GM21423 (cell line): ENCODE measurements around the gene ZNF408.

Experiments used
- ATAC-seq: cut with Tn5 transposase; IDR thresholded peaks from one replicate; pipeline ENCODE4 v1.9.1; 2021; ENCODE audit warnings: mild to moderate bottlenecking, moderate library complexity; ENCODE audit not compliant: unreplicated experiment

Gene ZNF408

GRCh38 chr11:46675949-46676348 is 24.9 kb upstream of the ZNF408 start:
- no peak for ATAC-seq

DNA sequence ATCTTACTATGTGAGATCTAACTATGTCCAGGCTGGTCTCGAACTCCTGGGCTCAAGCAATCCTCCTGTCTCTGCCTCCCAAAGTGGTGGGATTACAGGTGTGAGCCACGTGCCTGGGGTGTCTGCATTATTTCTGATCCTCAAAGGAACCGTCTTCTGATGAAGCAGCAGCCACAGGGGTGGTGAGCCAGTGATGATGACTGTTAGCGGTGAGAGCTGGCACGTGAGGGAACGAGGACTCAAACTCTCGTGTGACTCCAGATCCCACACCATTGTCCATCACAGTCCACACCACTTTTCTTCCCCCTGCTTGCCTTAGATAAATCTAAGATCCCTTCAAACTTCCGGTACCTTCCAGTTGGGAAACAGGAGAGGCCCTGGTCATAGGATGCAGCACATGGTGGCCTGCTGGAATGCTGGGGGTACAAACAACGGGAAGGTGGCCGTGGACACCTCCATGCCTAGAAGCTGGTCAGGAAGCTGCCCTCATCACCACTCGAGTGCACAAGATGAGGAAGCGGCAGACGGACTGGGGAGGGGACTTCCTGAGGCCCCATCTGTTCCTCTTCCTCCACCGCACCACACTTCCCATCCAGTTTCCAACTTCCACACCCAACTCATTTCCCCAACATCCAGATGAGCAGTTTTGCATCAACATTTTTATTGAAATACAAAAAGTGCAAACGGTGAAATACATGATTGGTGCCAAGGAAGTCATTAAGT is 24.2 kb upstream of the ZNF408 start:
- no peak for ATAC-seq

- no peak for ATAC-seq
Observed at GRCh38 chr11:46677169-46677568, 23.7 kb upstream of the ZNF408 start.

DNA sequence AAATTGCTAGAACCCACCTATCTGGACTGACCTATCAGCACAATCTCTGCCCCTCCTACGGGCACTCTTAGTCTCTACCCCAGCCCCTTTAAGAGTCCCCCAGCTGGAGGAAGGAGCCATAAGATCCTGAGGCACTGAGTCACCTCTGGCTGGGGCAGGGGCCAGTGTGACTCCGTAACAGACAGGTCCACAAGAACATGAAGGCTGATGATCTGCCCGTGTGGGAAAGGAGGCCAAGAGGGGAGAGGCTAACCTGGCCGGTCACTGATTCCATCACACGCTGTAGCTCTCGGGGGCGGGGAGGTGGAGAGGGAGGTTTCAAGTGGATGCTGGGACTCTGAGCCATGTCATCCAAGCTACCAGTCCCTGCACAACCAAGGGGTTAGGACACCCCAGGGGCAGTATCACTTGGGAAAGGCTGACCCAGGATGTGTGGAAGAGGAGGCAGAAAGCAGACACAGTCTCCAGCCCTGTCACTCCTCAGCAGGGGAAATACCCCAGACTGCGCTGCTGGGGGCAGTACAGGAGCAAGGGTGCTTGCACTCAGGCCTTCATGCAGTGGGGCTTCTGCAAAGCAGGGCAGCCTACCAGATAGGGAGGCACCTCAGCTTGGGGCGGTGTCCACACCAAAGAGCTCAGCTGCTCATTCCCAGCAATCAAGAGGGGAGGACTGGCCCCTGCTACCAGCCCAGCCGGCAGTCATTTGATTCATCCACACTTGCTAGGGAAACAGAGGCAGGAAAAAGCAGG is 22.7 kb upstream of the ZNF408 start:
- ATAC-seq: no peak

- no peak for ATAC-seq
Observed at GRCh38 chr11:46678741-46679130, 22.1 kb upstream of the ZNF408 start.

GRCh38 chr11:46679241-46680163 is 21.3 kb upstream of the ZNF408 start:
- ATAC-seq: no peak

GRCh38 chr11:46680164-46680760 is 20.6 kb upstream of the ZNF408 start:
- no peak for ATAC-seq

DNA sequence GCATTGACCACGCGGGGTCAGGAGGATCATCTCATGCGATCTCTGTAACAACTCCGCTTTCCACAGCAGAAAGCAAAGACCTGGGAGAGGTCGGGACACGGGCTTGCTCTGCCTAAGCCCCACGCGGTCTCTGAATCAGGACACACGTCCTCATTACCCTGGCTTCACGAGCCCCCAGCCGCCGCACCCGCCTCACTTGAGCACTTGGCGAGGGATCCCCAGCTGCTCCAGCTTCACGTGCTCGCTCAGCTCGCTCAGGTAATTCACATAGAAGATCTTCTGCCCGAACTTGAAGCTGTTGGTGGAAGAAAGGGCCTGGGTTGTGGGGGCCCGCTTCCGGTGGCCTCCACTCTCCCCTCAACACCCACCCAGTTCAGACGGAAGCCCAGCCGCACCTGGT is 20.0 kb upstream of the ZNF408 start:
- ATAC-seq: no peak

DNA sequence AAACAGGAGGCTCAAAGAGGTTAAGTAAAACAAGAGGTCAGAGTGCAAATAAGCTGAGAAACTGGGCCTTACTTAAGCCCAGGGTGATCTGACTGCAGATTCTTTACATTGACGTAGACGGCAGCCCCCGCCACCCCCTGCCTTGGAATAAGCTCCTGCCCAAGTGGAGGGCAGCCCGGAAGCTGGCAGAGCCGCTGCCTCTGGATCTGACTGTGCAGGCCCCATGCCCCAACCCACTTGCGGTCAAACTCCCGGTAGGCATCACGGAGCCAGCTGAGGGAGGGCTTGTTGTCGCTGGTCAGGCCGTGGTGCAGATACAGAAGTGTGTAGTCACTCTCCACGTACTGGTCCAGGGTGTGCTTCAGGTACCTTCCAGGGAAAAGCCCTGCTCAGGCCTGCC is 19.0 kb upstream of the ZNF408 start:
- no peak for ATAC-seq

- no peak for ATAC-seq
Observed at GRCh38 chr11:46682773-46683752, 17.8 kb upstream of the ZNF408 start.

DNA sequence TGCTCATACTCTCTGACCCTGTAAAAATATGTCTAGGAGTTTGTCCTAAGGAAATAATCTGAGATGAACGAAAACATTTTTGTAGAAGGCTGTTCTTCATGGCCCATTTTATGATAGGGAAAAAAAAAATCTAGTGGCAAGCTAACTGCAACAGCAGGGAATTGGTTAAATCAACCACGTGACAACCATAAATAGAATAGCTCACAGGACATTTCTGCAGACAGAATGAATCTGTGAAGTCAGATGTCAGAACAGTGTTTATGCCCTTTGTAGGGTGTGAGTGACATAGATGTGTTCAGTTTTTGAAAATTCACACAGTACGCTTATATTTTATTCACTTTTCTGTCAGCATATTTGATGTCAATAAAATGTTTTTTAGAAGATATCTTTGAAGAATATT is 16.5 kb upstream of the ZNF408 start:
- no peak for ATAC-seq

DNA sequence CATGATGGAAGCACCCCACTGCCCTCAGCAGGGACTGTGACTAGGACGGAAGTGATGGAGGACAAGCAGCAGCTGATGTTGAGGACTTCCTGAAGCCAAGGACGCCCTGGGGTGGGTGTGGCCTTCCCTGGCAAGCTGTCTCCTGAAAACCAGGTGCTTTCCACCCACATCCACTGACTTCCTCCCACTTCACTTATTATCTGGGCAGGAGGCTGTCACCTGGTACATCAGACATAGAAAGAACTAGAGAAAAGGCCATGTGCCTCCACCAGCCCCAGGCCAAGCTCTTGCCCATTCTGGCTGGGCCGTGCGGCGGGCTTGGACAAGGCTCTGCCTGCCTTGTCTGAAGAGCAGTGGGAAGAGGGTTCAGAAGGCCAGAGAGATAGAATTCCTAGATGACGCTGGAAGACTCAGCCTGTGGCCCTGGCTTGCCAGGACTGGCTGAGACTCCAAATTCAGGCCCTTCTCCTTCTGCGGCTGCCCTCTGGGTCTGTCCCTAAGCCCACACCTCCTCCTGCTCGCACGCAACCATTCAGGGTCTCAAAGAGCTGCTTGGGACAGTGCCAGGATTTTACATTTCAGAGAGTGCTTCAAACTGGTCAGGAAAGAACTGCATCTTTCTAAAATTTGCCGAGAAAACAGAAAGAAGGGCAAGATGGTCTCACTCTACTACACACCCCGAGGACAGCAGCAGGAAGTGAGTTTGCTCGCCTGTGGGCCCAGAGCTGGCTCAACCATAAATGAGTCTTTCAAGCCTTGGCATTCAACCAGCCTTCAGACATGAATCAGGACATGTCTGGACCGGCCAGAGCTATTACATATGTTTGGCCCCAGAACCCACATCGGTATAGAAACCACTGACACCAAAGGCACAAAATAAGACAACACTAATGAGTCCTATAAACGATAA is 13.7 kb upstream of the ZNF408 start:
- ATAC-seq: no peak

DNA sequence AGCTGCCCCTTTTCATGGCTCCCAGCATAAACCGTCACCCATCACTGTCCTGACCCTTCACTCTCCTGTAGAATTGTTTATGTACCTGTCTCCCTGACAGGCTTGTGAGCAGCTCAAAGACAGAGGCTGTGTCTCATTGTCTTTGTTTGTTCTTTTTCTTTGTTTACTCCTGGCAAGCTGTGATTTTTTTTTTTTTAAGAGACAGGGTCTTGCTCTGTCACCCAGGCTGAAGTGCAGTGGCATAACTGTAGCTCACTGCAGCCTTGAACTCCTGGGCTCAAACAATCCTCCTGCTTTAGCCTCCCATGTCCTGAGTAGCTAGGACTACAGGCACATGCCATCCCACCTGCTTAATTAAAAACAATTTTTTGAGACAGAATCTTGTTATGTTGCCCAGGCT is 10.1 kb upstream of the ZNF408 start:
- ATAC-seq: no peak

GRCh38 chr11:46692450-46692849 is 8.4 kb upstream of the ZNF408 start:
- no peak for ATAC-seq

GRCh38 chr11:46693597-46694012 is 7.2 kb upstream of the ZNF408 start:
- no peak for ATAC-seq

DNA sequence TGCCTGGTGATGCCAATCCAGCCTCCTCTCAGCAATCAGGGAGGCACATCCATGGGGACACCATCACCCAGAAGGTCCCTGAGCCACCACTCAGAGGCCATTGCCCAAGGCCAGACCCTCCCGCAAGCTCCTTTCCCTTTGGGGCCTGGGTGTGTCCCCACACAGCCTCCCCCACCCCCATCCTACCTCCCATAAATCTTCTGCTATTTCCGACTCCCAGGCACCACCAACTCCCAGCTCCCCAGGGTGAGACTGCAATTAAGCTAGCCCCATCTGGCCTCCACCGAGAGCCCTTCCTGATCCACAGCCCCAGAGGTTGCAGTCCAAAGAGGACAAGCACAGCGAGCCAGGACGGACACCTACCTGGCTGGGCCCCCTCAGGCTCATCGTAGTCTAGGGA is 6.8 kb upstream of the ZNF408 start:
- ATAC-seq: no peak

- ATAC-seq: no peak
Observed at GRCh38 chr11:46694607-46695006, 6.2 kb upstream of the ZNF408 start.

GRCh38 chr11:46695345-46696211 is 5.3 kb upstream of the ZNF408 start:
- no peak for ATAC-seq
